Fibroblast of peridontal ligament (primary cell): ENCODE results near the gene ZNF665.
"Not testable (repeated sequence)": the region's sequence is repeated elsewhere in the genome, so short reads cannot be mapped to it uniquely, and the experiment has no call there.

Experiments
- DNase-seq: peaks from one replicate; pipeline ENCODE4 v3.0.0-alpha.2; 2010; ENCODE audit errors: extremely low read depth

ZNF665 gene

GRCh38 chr19:53192771-53193534 is at the start of gene ZNF665:
Gene ZNF665, minus strand, starts transcription at chr19:53193358. Its CDS starts 10,460 bp downstream, at chr19:53182898.
- peak; percentile 85 for DNase-seq

- DNase-seq = no peak
Observed at GRCh38 chr19:53237114-53237777, 44.1 kb upstream of the ZNF665 start.

- no peak for DNase-seq
Observed at GRCh38 chr19:53224606-53225005, 31.4 kb upstream of the ZNF665 start.

- not testable (repeated sequence) for DNase-seq
Observed at GRCh38 chr19:53222716-53223115, 29.6 kb upstream of the ZNF665 start.

- DNase-seq = no peak
Observed at GRCh38 chr19:53212703-53213320, 19.7 kb upstream of the ZNF665 start.

GRCh38 chr19:53211554-53211953 is 18.4 kb upstream of the ZNF665 start:
- DNase-seq = not testable (repeated sequence)

GRCh38 chr19:53196777-53197396 is 3.7 kb upstream of the ZNF665 start:
- peak; percentile 84 for DNase-seq

GRCh38 chr19:53195265-53195903 is 2.2 kb upstream of the ZNF665 start:
- peak; percentile 87 for DNase-seq

GRCh38 chr19:53193535-53194222 is 521 bp upstream of the ZNF665 start:
- DNase-seq = no peak

GRCh38 chr19:53190253-53190652 is 2.9 kb downstream of the ZNF665 start:
- no peak for DNase-seq

GRCh38 chr19:53189691-53190198 is 3.4 kb downstream of the ZNF665 start:
- not testable (repeated sequence) for DNase-seq

- not testable (repeated sequence) for DNase-seq
Observed at GRCh38 chr19:53185155-53185882, 7.8 kb downstream of the ZNF665 start.

GRCh38 chr19:53183146-53183764 is 9.9 kb downstream of the ZNF665 start:
- peak; percentile 41 for DNase-seq

GRCh38 chr19:53182202-53182601 is 11.0 kb downstream of the ZNF665 start:
- DNase-seq = no peak

- no peak for DNase-seq
Observed at GRCh38 chr19:53177986-53178385, 15.2 kb downstream of the ZNF665 start.

GRCh38 chr19:53172889-53173288 is 20.3 kb downstream of the ZNF665 start:
- peak; percentile 17 for DNase-seq

GRCh38 chr19:53165691-53166091 is 27.5 kb downstream of the ZNF665 start:
- DNase-seq = no peak

- no peak for DNase-seq
Observed at GRCh38 chr19:53161123-53161522, 32.0 kb downstream of the ZNF665 start.

- DNase-seq = no peak
Observed at GRCh38 chr19:53160350-53160749, 32.8 kb downstream of the ZNF665 start.
